Lung (tissue), 12 donors: ENCODE results near the gene DTNA. TPM values are rescaled to one million over a fixed set of nuclear protein-coding genes. Genes with fewer than 3 reads are reported as not detected.

ENCODE experiments used
- ATAC-seq: fragments of 200-7000 bp; cut with Tn5 transposase; one replicate; pipeline ENCODE4 v1.9.1; 2020; ENCODE audit warnings: moderate number of reproducible peaks; ENCODE audit not compliant: insufficient read depth, low FRiP score
- DNase-seq, 3 donors: peaks; one replicate each; pipeline ENCODE4 v3.0.0-alpha.2; 2013 to 2017
- H3K27ac ChIP-seq, 2 donors: one replicate each; pipeline ENCODE4 v1.5.1; 2013; ENCODE audit warnings: mild to moderate bottlenecking in 2 of 2, moderate library complexity in 2 of 2, control low read depth in 1 of 2, inconsistent platforms in 1 of 2, low read depth in 1 of 2, low read length in 1 of 2
- H3K27me3 ChIP-seq, 3 donors: one replicate each; pipeline ENCODE4 v1.5.1; 2013; ENCODE audit warnings: low read length in 2 of 3; ENCODE audit not compliant: control insufficient read depth in 3 of 3, insufficient read depth in 3 of 3
- H3K36me3 ChIP-seq, 4 donors: one replicate each; pipeline ENCODE4 v1.5.1; 2013; ENCODE audit warnings: low read length in 4 of 4, mild to moderate bottlenecking in 1 of 4, moderate library complexity in 1 of 4; ENCODE audit not compliant: control insufficient read depth in 4 of 4, insufficient read depth in 4 of 4
- H3K4me1 ChIP-seq, 5 donors: one replicate each; pipeline ENCODE4 v1.5.1; 2013; ENCODE audit warnings: low read length in 5 of 5, mild to moderate bottlenecking in 2 of 5, moderate library complexity in 1 of 5; ENCODE audit not compliant: control insufficient read depth in 5 of 5, insufficient read depth in 5 of 5
- H3K4me3 ChIP-seq: one replicate; pipeline ENCODE4 v1.5.1; 2013; ENCODE audit warnings: mild to moderate bottlenecking, control low read depth, moderate library complexity
- H3K9ac ChIP-seq, 2 donors: one replicate each; pipeline ENCODE4 v1.5.1; 2013; ENCODE audit warnings: low read length in 2 of 2, control low read depth in 1 of 2; ENCODE audit not compliant: insufficient read depth in 1 of 2
- H3K9me3 ChIP-seq, 4 donors: one replicate each; pipeline ENCODE4 v1.5.1; 2013; ENCODE audit warnings: low read length in 3 of 4, mild to moderate bottlenecking in 1 of 4, moderate library complexity in 1 of 4; ENCODE audit not compliant: control insufficient read depth in 4 of 4, insufficient read depth in 3 of 4
- WGBS, 2 donors: extraction: QIAGEN DNeasy Blood & Tissue Kit; methylation state at CpG; one replicate each; pipeline ENCODE4 v1.1.7; 2013; 5-methylcytosine and 5-hydroxymethylcytosine counted together
- polyA plus RNA-seq, 2 donors: library from polyadenylated mRNA; stranded (reverse); fragments of 200-250 nt; gene quantifications; one replicate each; pipeline ENCODE4 v1.2.1, GENCODE V29; 2013
- total RNA-seq, 2 donors: library from RNA; depleted of rRNA in 1 of 2; stranded (reverse); fragments of >200 nt in 1 of 2; gene quantifications; one replicate each; pipeline ENCODE4 v1.2.1, GENCODE V29; 2014 to 2021
- TF ChIP-seq, protein P1 (sequence below): IDR thresholded peaks from 2 replicates; pipeline ENCODE4 v1.5.1; 2012; ENCODE audit warnings: mild to moderate bottlenecking; ENCODE audit errors: control extremely low read depth, extremely low read depth
- donor health status: control.
- donor health status: control.
- donor health status: Bipolar disorder and iron deficiency.
- donor health status: healthy.
- donor health status: DM: yes; HTN: yes; CAD: no.

DTNA gene
- total and polyA plus RNA-seq, 4 donors: 5.0 to 23.8 (median 12.9) TPM

GRCh38 chr18:34701911-34702310 is 8.2 kb upstream of the DTNA start:
- TF ChIP-seq, protein P1, sequence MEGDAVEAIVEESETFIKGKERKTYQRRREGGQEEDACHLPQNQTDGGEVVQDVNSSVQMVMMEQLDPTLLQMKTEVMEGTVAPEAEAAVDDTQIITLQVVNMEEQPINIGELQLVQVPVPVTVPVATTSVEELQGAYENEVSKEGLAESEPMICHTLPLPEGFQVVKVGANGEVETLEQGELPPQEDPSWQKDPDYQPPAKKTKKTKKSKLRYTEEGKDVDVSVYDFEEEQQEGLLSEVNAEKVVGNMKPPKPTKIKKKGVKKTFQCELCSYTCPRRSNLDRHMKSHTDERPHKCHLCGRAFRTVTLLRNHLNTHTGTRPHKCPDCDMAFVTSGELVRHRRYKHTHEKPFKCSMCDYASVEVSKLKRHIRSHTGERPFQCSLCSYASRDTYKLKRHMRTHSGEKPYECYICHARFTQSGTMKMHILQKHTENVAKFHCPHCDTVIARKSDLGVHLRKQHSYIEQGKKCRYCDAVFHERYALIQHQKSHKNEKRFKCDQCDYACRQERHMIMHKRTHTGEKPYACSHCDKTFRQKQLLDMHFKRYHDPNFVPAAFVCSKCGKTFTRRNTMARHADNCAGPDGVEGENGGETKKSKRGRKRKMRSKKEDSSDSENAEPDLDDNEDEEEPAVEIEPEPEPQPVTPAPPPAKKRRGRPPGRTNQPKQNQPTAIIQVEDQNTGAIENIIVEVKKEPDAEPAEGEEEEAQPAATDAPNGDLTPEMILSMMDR: no peak
- H3K27ac ChIP-seq: no peak overlapping the region
- ATAC-seq (no peak), DNase-seq (no peak)
- no peak overlapping the region for H3K4me3 ChIP-seq
- H3K4me1 ChIP-seq: peaks cover 0 to 25% (median under 1%) of the 10 kb centered on the region in 5 donors
- H3K27me3 ChIP-seq: no peaks in the 10 kb centered on the region
- 85 to 87% methylated on average over 3 of the region's 3 CpGs for WGBS, 2 donors
- no peaks in the 10 kb centered on the region for H3K9me3 ChIP-seq
- no peak overlapping the region for H3K9ac ChIP-seq
- no peaks in the 10 kb centered on the region for H3K36me3 ChIP-seq

- H3K4me3 ChIP-seq: no peak overlapping the region
- H3K9me3 ChIP-seq: no peaks in the 10 kb centered on the region
- no peak for DNase-seq
- no peak overlapping the region for H3K27ac ChIP-seq
- 94 to 95% methylated on average over 3 of the region's 3 CpGs for WGBS, 2 donors
- no peaks in the 10 kb centered on the region for H3K36me3 ChIP-seq
- H3K4me1 ChIP-seq: peaks cover 0 to 18% (median 3%) of the 10 kb centered on the region in 5 donors
- TF ChIP-seq, protein P1: no peak
- ATAC-seq: no peak
- no peaks in the 10 kb centered on the region for H3K27me3 ChIP-seq
- H3K9ac ChIP-seq: no peak overlapping the region
These were observed 7.3 kb upstream of the DTNA start for GRCh38 chr18:34702814-34703213.

DNA sequence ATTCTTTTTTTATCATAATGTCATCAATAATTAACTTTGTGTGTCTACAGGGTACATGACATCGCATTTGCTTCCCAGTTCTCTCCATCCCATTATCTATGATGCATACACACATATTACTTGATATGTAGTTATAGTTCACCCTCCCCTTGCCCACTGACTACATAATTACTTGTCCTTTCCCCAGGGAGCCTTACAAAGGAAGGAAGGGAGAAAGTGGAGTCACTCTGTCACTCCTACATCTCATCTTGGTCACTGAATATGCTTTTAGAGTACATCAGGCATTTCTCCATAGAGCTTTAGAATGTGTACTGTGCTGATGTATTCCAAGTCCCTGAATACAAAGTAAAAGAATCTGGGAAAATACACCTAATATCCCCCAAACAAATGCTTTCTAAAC is 6.0 kb upstream of the DTNA start:
- Histone ChIP-seq H3K4me3 (no peak overlapping the region), H3K9ac (no peak overlapping the region), H3K36me3 (no peaks in the 10 kb centered on the region), H3K9me3 (no peaks in the 10 kb centered on the region), H3K27ac (no peak overlapping the region), H3K4me1 (peaks cover 0 to 28% (median 12%) of the 10 kb centered on the region in 5 donors), H3K27me3 (no peaks in the 10 kb centered on the region)
- 87 to 89% methylated on average over 1 of the region's 1 CpG for WGBS, 2 donors
- TF ChIP-seq, protein P1: no peak
- DNase-seq (no peak), ATAC-seq (no peak)

DNA sequence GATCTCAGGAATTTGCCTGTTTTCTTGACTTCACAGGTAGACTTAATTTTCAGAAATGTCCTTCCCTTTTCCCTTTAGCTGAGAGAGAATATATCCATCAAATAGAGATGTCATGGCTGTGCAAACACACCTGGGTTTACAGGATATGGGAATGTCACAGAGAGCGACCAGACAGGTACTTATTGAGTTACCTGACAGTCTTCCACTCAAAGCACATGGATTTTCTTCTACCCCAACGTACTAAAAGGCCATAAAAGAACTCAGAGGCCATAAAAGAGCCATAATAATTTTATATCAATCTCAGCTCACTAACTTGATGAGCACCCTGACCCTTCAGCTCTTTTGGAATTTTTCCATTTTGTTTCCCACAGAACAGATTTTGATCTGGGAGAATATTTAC is 5.3 kb upstream of the DTNA start:
- ATAC-seq: no peak
- H3K27ac ChIP-seq: no peak overlapping the region

More for the DNA sequence above, 5.3 kb upstream of the DTNA start:
- DNase-seq: no peak
- TF ChIP-seq, protein P1: no peak
- peaks cover 0 to 29% (median 16%) of the 10 kb centered on the region in 5 donors for H3K4me1 ChIP-seq
- no peaks in the 10 kb centered on the region for H3K27me3 ChIP-seq
- no peak overlapping the region for H3K4me3 ChIP-seq
- 62 to 74% methylated on average over 2 of the region's 2 CpGs for WGBS, 2 donors
- no peaks in the 10 kb centered on the region for H3K9me3 ChIP-seq
- H3K9ac ChIP-seq: no peak overlapping the region
- no peaks in the 10 kb centered on the region for H3K36me3 ChIP-seq
